Measurements from ENCODE around the gene PLK3. TPM values are rescaled to one million over a fixed set of nuclear protein-coding genes. Genes with fewer than 3 reads are reported as not detected.

Gene PLK3
- total RNA-seq, 2 donors from 2014 or later, result 5.2 to 15.5 TPM

DNA sequence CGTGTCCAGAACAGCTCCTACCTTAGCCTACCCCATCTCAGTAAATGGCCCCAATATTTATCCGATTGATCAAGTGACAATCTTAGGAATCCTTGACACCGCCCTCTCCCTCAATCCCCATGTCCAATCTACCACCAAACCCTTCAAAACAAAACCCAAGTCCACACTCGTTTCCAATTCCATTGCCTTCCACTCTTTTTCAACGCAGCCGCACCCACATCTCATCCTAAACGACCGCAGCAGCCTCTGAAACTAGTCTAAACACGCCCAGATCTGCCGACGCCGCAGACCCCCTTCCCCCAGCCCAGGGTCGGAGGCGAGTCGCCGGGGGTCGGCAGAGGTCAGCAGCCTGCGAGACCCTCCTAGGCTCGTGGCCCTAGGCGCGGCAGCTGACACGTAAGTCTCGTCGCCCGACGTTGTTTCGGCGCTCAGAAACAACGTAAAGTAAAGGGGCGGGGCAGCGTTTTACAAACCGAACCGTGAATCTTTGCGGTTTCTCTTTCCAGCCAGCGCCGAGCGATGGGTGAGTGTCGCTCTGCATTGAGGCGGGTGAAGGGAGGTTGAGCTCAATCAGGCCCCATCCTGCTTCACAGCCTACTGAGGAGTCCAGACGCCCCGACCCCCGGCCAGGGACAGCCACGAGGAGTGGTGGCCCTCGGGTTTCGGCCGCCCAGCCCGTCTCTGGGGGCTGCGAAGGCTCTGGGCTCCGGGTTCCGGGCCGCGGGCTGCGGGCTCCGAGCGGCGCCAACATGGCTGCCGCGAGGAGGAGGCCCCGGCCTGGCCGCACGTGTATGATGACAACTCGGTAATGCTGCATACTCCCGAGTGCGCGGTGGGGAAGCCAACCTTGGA lies 24.9 kb upstream of the PLK3 start, which contains the start of gene RPS8:
RPS8 (plus strand) TSS at position 463 of the 852 bp plus-strand sequence; CDS start at position 520, 57 bp downstream.
- peaks cover 4 to 5% of the 10 kb centered on the region in 2 donors for H3K36me3 ChIP-seq
- H3K27ac ChIP-seq, result peak within 1 kb of the TSS; percentile 92 to 94
- WGBS, result under 1% methylated on average over 59 of the region's 65 CpGs
- peaks cover 5% of the 10 kb centered on the region for H3K4me1 ChIP-seq (replicated peaks)
- TF ChIP-seq POLR2AphosphoS5 (IDR thresholded peaks at IDR 0.05), result peak; percentile 99
- TF ChIP-seq POLR2A (IDR thresholded peaks at IDR 0.05), result peak; percentile 85
- peak in 3 of 4 experiments; percentile 9 to 35 (median 10) for TF ChIP-seq CTCF (IDR thresholded peaks at IDR 0.05)
- intact Hi-C loops (cut with DNase I), result loop anchor here (5.0 to 10.0 kb wide), 2 partner anchors 237 to 529 kb away; partner anchors contain the start of genes HECTD3 and UROD
- no peaks in the 10 kb centered on the region for H3K27me3 ChIP-seq (replicated peaks; ENCODE audit: insufficient read depth)
- peak within 1 kb of the TSS; percentile 72 to 80 for H3K4me3 ChIP-seq
- no peaks in the 10 kb centered on the region for H3K9me3 ChIP-seq
- DNase-seq (ENCODE audit: low spot score), result peak; percentile 92

DNA sequence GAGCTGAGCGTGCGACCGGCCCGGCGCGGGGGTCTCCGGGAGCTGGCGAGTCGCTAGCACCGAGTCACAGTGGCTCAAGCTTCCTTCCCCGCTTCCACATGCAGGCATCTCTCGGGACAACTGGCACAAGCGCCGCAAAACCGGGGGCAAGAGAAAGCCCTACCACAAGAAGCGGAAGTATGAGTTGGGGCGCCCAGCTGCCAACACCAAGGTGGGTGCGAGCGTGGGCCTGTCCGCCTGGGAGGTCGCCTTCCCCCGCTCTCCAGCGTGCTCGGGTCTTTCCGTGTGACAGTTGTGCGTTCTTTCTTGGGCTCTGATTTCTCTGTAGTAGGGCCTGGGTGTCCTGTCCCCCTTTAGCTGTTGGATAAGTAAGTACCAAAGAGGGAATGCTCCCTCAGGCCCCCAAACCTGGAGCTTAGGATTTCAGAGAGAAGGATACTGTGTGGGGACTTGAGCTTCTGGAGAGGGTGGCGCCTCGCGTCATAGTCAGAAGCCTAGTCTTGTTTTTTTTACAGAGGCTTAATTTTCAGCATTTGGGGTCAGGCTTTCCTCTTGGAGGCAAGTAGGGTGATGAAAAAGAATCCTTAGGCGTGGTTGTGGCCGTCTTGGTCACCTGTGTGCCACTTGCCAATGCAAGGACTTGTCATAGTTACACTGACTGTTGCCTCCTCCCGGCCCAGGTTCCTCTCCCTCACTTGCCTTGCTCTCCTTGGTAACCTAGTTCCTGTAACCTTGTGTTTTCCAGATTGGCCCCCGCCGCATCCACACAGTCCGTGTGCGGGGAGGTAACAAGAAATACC lies 24.0 kb upstream of the PLK3 start:
- peak overlapping the region; percentile 92 to 94 for H3K27ac ChIP-seq
- no peak for DNase-seq (ENCODE audit: low spot score)
- H3K27me3 ChIP-seq (replicated peaks; ENCODE audit: insufficient read depth), result no peaks in the 10 kb centered on the region
- H3K4me1 ChIP-seq (replicated peaks), result peaks cover 5% of the 10 kb centered on the region
- H3K36me3 ChIP-seq, result peaks cover 4 to 5% of the 10 kb centered on the region in 2 donors
- peak overlapping the region; percentile 72 to 80 for H3K4me3 ChIP-seq
- no peaks in the 10 kb centered on the region for H3K9me3 ChIP-seq
- intact Hi-C loops (cut with DNase I), result loop anchor here (5.0 to 10.0 kb wide), 2 partner anchors 236 to 529 kb away; partner anchors contain the start of genes HECTD3 and UROD
- no peak for TF ChIP-seq POLR2AphosphoS5 (IDR thresholded peaks at IDR 0.05)
- no peak for TF ChIP-seq CTCF (IDR thresholded peaks at IDR 0.05)
- no peak for TF ChIP-seq POLR2A (IDR thresholded peaks at IDR 0.05)
- 4% methylated on average over 30 of the region's 36 CpGs for WGBS

DNA sequence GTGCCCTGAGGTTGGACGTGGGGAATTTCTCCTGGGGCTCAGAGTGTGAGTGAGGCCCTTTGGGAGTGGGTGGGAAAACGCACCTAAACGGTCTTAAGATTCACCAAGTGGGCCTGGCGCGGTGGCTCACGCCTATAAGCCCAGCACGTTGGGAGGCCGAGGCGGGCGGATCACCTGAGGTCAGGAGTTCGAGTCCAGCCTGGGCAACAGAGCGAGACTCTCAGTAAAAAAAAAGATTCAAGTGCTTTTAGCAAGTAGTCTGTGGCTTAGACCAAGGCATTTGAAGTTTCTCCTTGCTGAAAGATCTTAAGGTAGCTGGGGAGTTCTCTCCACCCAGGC lies 23.5 kb upstream of the PLK3 start:
- peaks cover 4 to 5% of the 10 kb centered on the region in 2 donors for H3K36me3 ChIP-seq
- peak overlapping the region; percentile 92 to 94 for H3K27ac ChIP-seq
- 48% methylated on average over 12 of the region's 12 CpGs for WGBS
- no peak for TF ChIP-seq POLR2A (IDR thresholded peaks at IDR 0.05)
- DNase-seq (ENCODE audit: low spot score), result no peak
- no peaks in the 10 kb centered on the region for H3K27me3 ChIP-seq (replicated peaks; ENCODE audit: insufficient read depth)
- H3K4me1 ChIP-seq (replicated peaks), result peaks cover 5% of the 10 kb centered on the region
- H3K4me3 ChIP-seq, result peak overlapping the region; percentile 72 to 80
- intact Hi-C loops (cut with DNase I), result loop anchor here (5.0 to 10.0 kb wide), 2 partner anchors 236 to 528 kb away; partner anchors contain the start of genes HECTD3 and UROD
- H3K9me3 ChIP-seq, result no peaks in the 10 kb centered on the region

DNA sequence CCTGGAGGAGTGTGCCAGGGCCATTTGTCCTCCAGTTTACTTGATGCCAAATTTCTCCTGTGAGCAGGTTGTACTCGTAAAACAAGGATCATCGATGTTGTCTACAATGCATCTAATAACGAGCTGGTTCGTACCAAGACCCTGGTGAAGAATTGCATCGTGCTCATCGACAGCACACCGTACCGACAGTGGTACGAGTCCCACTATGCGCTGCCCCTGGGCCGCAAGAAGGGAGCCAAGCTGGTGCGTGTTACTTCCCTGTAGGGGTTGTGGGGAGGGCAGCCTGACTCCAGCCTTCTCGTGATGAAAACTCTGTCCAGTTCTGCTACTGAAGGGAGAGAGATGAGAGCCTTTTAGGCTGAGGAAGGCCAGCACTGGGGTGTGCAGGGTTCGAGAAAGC lies 22.6 kb upstream of the PLK3 start:
- DNase-seq (ENCODE audit: low spot score), result no peak
- Histone ChIP-seq H3K4me1 (replicated peaks) (peaks cover 5% of the 10 kb centered on the region), H3K4me3 (no peak overlapping the region), H3K27ac (no peak overlapping the region), H3K9me3 (no peaks in the 10 kb centered on the region), H3K36me3 (peaks cover 4 to 5% of the 10 kb centered on the region in 2 donors), H3K27me3 (replicated peaks; ENCODE audit: insufficient read depth) (no peaks in the 10 kb centered on the region)
- TF ChIP-seq CTCF (IDR thresholded peaks at IDR 0.05), result no peak
- TF ChIP-seq POLR2A (IDR thresholded peaks at IDR 0.05), result no peak
- no peak for TF ChIP-seq POLR2AphosphoS5 (IDR thresholded peaks at IDR 0.05)
- 66% methylated on average over 14 of the region's 14 CpGs for WGBS
- intact Hi-C loops (cut with DNase I), result loop anchor here (5.0 to 10.0 kb wide), 2 partner anchors 235 to 527 kb away; partner anchors contain the start of genes HECTD3 and UROD
